GM19468 (cell line): ENCODE results near the gene SHROOM3.
"Not testable (repeated sequence)": the region's sequence is repeated elsewhere in the genome, so short reads cannot be mapped to it uniquely, and the experiment has no call there.

Source experiments
- ATAC-seq: cut with Tn5 transposase; IDR thresholded peaks from one replicate; pipeline ENCODE4 v1.9.1; 2021; ENCODE audit warnings: mild to moderate bottlenecking, moderate library complexity, moderate number of reproducible peaks; ENCODE audit not compliant: unreplicated experiment; ENCODE audit errors: extremely low read depth

SHROOM3 gene

GRCh38 chr4:76443376-76443775 is 8.3 kb downstream of the SHROOM3 start:
- ATAC-seq: no peak

GRCh38 chr4:76445911-76446310 is 10.9 kb downstream of the SHROOM3 start:
- no peak for ATAC-seq

- ATAC-seq: no peak
Measured at GRCh38 chr4:76447393-76447851, 12.4 kb downstream of the SHROOM3 start.

GRCh38 chr4:76448211-76448610 is 13.2 kb downstream of the SHROOM3 start:
- no peak for ATAC-seq

GRCh38 chr4:76449362-76449767 is 14.3 kb downstream of the SHROOM3 start:
- ATAC-seq: no peak

GRCh38 chr4:76449833-76450232 is 14.8 kb downstream of the SHROOM3 start:
- no peak for ATAC-seq

- no peak for ATAC-seq
Measured at GRCh38 chr4:76453232-76453631, 18.2 kb downstream of the SHROOM3 start.

GRCh38 chr4:76454073-76454472 is 19.0 kb downstream of the SHROOM3 start:
- ATAC-seq: not testable (repeated sequence)

- ATAC-seq: no peak
Measured at GRCh38 chr4:76457885-76458284, 22.9 kb downstream of the SHROOM3 start.

- no peak for ATAC-seq
Measured at GRCh38 chr4:76458297-76458696, 23.3 kb downstream of the SHROOM3 start.

- no peak for ATAC-seq
Measured at GRCh38 chr4:76458825-76459224, 23.8 kb downstream of the SHROOM3 start.

- ATAC-seq: no peak
Measured at GRCh38 chr4:76459291-76459723, 24.3 kb downstream of the SHROOM3 start.

GRCh38 chr4:76463568-76463967 is 28.5 kb downstream of the SHROOM3 start:
- no peak for ATAC-seq

- ATAC-seq: no peak
Measured at GRCh38 chr4:76470064-76470463, 35.0 kb downstream of the SHROOM3 start.

GRCh38 chr4:76470532-76470931 is 35.5 kb downstream of the SHROOM3 start:
- no peak for ATAC-seq

GRCh38 chr4:76476571-76476970 is 41.5 kb downstream of the SHROOM3 start:
- no peak for ATAC-seq

GRCh38 chr4:76484654-76485053 is 49.6 kb downstream of the SHROOM3 start:
- ATAC-seq: no peak

- ATAC-seq: no peak
Measured at GRCh38 chr4:76485450-76485849, 50.4 kb downstream of the SHROOM3 start.

GRCh38 chr4:76486588-76487276 is 51.7 kb downstream of the SHROOM3 start:
- no peak for ATAC-seq

- ATAC-seq: no peak
Measured at GRCh38 chr4:76487621-76488020, 52.6 kb downstream of the SHROOM3 start.

- ATAC-seq: no peak
Measured at GRCh38 chr4:76488455-76488854, 53.4 kb downstream of the SHROOM3 start.
